Dermis microvascular lymphatic vessel endothelial cell (primary cell): Measurements from ENCODE around the gene ERN2. TPM values are rescaled to one million over a fixed set of nuclear protein-coding genes. Genes with fewer than 3 reads are reported as not detected.
"Not testable (repeated sequence)": the region's sequence is repeated elsewhere in the genome, so short reads cannot be mapped to it uniquely, and the experiment has no call there.

ENCODE experiments used
- DNase-seq, 2 donors: peaks; one replicate each; pipeline versions ENCODE4 v3.0.0 to v3.0.0-alpha.2; 2010; ENCODE audit warnings: low read depth in 2 of 2
- total RNA-seq: library from RNA; depleted of rRNA; stranded (reverse); fragments of >200 nt; gene quantifications from 2 replicates; pipeline ENCODE4 v1.2.1, GENCODE V29; 2014

ERN2 gene
- total RNA-seq, result not detected in 2 replicates

DNA sequence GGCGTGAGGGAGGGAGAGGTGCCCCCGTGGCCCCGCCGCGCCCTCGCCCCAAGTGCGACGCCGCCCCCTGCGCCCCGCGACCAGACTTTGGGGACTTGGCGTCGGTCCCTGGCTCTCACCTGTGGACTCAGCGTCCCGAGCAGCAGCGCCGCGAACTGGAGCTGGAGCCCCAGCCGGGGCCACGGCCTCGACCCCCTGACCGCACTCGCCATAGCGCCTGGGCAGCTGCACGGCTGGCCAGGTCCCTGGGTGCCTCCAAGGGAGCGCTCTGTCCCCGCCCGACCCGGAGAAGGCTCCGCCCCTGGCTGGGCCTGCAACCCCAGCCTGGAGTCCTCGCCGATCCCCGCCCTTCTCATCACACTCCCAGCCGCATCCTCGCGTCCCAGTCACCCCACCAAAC lies at the start of gene ERN2:
ERN2 (minus strand) TSS at position 247 of the 400 bp plus-strand sequence; CDS start at position 212, 35 bp downstream.
- no peak for DNase-seq

DNA sequence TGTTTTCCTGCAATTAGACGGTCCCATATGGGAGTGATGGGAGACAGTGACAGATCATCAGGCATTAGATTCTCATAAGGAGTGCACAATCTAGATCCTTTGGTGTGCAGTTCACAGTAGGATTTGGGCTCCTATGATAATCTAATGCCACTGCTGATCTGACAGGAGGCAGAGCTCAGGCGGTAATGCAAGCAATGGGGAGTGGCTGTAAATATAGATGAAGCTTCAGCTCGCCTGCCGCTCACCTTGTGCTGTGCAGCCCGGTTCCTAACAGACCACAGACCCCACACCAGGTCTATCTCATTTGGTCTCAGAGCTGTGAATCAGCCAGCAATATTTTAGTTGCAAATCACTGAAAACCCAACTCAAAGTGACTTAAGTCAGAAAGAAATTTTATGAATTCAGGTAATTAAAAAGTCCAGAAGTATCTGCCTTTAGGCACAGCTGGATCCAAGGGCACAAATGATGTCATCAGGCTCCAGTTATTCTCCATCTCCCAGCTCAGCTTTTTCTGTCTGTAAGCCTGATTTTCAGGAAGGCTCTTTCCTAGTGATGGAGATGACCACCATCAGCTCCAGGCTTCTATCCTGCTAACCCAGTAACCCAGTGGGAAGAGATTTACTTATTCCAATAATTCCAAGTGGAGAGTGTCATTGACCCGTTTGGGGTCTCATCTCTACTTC lies 45.1 kb upstream of the ERN2 start:
- DNase-seq, result no peak

DNA sequence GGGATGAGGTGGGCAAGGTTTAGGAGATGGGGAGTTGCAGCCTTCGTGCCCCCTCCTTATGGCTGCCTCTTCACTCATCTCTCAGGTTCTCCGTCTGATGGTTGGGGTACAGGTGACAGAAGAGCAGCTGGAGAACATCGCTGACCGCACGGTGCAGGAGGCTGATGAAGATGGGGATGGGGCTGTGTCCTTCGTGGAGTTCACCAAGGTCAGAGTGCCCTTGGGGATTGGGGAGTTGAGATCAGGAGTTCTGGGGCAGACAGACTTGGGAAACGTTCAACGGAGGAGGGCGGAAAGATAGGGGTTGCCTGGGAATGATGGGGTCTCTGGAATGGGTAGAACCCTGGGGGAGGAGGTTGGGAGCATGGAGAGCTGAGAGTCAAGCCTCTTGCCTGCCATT lies 44.1 kb upstream of the ERN2 start:
- DNase-seq, result no peak

DNA sequence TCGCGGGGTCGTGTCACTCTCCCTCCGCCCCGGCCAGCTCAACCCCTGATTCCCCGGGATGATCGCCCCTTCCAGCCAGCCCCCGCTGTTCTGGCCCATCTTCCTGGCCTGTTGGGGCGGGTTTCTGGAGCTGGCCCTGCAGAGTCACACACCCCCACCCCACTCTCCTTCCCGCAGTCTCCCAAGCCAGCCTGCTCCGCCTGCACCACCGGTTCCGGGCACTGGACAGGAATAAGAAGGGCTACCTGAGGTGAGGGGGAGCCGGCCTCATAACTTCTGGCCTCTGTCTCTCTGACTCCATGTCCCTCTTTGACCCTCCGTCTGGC lies 42.4 kb upstream of the ERN2 start:
- no peak for DNase-seq

DNA sequence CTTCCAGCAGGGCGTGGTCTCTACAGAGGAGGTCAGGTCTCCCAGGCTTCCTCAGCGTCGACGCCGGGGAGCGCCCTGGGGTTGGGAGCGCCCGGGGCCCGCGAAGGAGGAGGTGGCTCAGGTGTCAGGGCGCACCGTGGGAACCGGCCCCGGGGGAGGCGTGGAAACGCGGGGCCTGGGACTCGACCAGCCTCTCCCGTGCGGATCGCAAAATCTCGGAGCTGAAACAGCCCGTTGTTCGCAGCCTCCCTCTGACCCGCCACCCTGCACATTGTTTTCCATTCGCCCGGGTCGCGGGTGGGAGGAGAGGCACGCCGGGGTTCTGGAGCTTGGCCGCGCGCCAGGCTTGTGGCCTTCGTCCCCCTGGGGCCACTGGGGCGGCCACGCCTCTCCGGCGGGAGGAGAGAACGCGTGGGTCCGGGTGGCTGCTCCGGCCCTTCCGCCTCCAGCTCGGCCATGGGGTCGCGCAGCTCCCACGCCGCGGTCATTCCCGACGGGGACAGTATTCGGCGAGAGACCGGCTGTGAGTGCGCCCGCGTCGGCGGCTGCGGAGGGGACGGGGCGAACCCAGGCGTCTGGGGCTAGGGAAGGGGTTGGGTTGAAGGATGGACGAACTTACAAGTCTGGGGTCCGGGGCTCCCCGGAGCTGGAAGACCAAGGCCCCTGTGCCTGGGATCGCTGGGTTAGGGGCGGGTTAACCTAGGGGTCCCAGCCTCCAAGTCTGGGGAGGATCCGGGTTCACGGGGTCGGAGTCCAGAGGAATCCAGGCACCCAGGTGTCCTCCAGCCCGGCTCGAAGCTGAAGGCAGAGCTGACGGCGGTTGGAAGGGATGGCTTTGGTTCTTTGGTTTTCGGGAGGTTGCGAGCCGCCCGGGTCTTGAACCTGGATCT lies 41.8 kb upstream of the ERN2 start, which contains the start of gene CHP2:
CHP2 (plus strand) TSS at position 433 of the 890 bp plus-strand sequence; CDS start at position 457, 24 bp downstream.
- DNase-seq, result no peak

DNA sequence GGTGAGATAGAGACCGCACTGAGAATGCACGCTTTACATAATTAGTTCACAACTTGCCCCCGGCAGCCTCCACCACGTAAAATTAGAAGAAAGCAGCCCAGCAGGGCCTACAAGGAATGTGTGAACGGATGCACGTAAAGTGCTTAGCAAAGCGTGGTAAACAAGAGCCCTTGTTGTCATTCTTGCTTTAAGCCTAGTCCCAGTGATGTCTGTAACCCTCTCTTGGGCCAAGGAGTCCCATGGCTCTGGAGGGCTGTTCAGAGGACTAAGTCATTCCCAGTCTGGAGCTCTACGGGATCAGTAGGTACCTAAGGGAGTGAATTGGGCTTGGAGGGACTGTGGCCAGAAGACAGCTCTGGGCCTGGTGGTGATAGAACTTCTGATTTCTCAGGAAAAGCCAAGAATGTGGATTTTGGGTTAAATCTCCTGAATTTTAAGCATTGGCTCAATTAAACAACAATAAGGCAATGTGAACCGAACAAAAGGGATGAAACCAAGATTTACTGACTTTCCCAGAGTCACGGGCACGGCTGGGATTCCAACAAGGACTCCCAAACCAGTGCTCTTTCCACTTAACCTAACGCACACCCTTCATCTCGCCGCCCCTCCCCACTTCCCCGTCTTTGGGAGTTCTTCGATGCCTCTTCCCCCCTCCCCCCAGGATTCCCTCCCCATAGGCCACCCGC lies 41.0 kb upstream of the ERN2 start:
- DNase-seq, result no peak

DNA sequence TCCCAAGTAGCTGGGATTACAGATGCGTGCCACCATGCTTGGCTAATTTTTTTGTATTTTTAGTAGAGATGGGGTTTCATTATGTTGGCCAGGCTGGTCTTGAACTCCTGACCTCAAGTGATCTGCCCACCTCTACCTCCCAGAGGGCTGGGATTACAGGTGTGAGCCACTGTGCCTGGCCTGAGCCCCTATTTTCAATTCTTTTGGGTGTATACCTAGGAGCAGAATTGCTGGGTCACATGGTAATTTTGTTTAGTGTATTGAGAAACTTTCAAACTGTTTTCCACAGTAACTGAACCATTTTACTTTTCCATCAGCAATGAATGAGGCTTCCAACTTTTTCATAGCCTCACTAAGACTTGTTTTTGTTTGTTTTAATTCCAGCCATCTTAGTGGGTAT lies 38.0 kb upstream of the ERN2 start:
- DNase-seq, result not testable (repeated sequence)

DNA sequence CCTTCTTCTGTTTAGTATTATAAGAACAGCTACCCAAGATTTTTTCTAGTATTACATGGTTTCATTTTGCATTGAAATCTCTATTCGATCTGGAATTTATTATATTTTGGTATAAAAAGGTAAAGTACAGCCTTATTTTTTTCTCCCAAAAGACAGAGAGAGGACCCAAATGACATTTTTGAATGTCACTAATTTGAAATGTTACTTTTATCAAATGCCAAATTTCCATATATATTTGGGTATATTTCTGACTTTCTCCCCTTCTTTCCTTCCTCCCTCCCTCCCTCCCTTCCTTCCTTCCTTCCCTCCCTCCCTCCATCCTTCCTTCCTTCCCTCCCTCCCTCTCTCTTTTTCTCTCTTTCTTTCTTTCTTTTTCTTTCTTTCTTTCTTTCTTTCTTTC lies 35.6 kb upstream of the ERN2 start:
- no peak for DNase-seq

DNA sequence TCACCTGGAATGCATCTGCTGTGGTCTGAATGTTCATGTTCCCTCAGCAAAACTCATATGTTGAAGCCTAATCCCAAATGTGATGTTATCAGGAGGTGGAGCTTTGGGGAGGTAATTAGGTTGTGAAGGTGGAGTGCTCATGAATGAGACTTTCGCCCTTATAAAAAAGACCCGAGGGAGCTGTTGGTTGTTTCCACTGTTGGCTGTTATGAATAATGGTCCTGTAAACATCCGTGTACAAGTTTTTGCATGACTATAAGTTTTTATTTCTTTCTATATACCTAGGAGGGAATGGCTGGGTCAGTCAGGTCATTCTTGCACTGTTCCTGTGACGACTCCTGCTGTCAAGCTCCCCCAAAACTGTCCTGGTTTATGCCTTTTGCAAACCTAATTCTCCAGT lies 32.2 kb upstream of the ERN2 start:
- no peak for DNase-seq

DNA sequence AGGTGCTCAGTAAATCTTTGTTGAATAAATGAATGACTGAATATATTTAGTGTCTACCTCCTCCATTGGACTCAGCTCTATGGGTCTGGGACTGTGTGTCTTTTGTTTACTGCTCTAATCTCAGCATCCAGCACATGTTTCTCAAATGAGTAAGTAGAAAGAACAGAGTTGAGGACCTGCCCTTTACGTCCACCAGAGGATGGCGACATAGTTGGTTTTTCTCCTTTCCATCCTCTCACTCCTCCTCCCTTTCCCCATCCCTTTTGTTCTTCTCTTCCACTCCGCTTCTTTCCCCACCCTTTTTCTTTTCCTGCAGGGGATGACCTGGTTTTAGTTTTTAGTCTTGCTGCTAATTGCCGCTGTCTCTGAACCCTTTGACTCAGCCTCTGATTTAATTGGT lies 29.7 kb upstream of the ERN2 start:
- no peak for DNase-seq

DNA sequence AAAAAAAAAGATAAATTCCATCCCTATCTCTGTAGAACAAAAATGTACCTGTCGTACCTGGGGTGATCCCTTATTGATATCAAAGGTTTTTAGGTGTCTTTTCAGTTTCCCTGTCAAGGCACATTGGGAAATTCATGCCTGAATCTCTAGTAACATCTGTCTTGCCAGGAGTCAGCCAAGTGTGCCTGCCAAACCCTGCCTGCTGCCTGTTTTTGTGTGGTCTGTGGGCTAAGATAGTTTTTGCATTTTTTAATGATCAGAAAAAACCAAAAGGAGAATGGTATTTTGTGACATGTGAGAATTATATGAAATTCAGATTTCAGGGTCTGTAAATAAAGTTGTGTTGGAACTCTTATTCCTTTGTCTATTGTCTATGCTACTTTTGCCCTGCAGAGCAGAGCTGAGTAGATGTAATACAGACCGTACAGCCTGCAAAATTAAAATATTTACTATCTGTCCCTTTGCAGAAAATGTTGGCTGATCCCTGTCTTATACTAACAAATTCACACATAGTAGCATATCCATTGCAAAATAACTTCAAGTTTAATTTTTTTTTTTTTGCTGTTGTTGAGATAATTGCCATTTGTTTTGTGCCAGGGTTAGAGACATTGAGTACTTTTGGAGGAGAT lies 28.8 kb upstream of the ERN2 start:
- DNase-seq, result no peak

DNA sequence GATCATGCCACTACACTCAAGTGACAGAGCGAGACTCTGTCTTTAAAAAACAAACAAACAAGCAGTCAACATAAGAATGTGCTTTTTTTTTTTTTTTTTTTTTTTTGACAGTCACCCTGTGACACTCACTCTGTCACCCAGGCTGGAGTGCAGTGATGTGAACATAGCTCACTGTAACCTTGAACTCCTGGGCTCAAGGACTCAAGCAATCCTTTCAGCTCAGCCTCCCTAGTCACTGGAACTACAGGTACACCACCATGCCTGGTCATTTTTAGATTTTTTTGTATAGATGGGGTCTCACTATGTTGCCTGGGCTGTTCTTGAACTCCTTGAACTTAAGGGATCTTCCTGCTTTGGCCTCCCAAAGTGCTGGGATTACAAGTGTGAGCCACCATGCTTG lies 26.5 kb upstream of the ERN2 start:
- DNase-seq, result no peak

DNA sequence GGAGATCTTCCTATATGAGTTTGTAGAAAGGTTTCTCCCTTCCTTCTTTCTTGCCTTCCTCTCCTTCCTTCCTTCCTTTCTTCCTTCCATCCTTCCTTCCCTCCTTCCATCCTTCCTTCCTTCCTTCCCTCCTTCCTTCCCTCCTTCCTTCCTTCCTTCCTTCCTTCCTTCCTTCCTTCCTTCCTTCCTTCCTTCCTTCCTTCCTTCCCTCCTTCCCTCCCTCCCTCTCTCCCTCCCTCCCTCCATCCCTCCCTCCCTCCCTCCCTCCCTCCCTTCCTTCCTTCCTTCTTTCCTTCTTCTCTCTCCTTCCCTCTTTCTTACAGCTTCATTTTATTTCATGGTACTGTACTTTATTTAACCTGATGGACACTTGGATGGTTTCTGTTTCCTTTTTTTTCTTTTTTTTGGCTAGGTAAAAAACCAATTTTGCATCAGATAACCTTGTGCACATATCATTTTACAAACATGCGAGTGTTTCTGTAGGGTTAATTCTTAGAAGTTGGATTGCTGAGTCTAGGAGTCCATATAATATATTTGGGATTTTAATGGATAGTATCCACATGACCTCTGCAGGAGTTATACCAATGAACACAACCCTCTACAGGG lies 24.5 kb upstream of the ERN2 start:
- DNase-seq, result not testable (repeated sequence)

DNA sequence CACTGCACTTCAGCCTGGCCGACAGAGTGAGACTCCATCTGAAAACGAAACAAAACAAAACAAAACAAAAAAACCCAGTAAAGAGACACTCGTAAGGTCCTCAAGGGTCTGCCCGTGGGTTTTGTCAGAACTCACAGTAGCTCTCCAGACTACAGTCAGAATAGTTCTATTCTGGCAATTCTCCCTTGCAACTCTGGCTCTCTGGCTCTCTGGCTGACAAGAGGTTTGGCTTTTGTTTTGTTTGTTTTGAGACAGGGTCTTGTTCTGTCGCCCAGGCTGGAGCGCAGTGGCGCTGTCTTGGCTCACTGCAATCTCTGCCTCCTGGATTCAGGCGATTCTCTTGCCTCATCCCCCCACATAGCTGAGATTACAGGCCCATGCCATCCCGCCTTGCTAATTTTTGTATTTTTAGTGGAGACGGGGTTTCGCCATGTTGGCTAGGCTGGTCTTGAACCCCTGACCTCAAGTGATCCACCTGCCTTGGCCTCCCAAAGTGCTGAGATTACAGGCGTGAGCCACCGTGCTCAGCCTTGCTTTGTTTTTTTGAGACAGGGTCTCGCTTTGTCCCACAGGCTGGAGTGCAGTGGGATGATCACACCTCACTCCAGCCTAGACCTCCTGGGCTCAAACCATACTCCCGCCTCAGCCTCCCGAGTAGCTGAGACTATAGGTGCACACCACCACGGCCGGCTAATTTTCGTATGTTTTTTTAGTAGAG lies 21.3 kb upstream of the ERN2 start:
- DNase-seq, result no peak

DNA sequence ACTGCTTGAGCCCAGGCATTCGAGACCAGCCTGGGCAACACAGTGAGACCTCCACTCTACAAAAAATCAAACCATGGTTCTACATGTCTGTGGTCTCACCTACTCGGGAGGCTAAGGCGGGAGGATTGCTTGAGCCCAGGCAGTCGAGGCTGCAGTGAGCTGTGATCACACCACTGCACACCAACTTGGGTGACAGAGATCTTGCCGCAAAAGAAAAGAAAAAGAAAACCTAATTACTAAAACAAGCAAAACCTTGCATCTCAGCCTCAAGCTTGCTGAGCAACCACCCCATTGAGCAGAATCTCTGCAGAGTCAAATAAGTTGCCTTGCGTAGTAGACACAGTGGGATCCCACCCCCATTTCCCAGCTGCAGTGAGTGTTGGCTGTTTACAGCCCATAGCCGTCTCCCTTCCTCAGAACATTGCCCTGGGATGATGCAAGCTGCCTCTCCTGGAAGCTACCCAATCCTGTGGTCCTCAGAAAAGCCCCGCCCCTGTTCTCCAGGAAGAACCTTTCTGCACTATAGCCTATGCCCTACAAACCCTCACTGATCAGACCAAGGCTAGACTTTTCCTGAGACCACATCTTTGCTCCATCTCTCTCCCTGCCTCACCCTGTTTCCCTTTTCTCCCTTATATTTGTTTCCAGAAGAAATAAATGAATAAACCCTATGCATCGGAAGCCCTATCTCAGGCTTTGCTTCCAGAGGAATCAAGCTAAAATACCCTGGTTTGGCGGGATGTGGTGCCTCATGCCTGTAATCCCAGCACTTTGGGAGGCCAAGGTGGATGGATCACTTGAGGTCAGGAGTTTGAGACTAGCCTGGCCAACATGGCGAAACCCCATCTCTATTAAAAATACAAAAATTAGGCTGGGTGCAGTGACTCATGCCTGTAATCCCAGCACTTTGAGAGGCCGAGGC lies 16.7 kb upstream of the ERN2 start:
- no peak for DNase-seq

DNA sequence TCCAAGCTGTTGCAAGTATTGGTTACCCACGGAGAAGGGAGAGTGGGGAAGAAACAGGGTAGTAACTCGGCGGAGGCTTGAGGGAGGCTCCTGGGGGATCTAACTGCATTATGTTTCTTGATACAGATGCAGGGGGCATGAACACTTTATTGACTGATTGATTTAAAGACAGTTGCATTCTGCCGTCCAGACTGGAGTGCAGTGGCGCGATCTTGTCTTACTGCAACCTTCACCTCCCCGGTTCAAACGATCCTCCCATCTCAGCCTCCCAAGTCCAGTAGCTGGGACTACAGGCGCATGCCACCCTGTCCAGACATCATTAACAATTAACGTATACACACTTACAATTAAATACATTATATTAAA lies 15.1 kb upstream of the ERN2 start:
- no peak for DNase-seq

DNA sequence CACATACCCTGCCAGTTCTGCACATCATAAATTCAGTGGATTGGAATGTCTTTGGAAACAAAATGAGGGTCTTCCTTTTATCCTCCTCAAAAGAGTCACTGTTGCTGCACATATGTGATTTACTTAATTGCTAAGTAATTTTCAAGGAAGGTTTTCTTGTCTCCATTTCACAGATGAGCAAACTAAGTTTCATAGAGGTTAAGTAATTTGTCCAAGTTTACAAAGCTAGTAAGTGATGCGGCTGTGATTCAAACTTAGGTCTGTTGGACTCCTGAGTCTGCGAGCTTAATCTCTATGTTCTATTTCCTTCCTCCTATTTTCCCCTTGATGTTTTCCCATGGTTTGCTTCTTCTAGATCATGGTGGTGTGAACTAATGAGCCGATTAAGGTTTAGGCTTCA lies 13.7 kb upstream of the ERN2 start:
- DNase-seq, result no peak

DNA sequence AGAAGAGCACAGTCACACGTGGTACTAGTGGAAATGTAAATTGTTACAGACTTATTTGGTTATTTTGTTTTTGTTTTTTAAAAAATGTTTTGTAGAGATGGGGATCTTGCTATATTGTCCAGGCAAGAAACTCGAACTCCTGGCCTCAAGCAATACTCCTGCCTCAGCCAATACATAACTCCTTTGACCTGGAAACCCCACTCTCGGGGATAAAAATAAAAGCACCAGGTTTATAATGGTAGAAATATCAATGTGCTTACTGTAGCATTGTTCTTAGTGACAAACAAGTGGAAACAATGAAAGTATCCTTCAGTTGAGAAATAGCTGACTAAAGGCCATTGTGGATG lies 11.7 kb upstream of the ERN2 start:
- DNase-seq, result no peak

DNA sequence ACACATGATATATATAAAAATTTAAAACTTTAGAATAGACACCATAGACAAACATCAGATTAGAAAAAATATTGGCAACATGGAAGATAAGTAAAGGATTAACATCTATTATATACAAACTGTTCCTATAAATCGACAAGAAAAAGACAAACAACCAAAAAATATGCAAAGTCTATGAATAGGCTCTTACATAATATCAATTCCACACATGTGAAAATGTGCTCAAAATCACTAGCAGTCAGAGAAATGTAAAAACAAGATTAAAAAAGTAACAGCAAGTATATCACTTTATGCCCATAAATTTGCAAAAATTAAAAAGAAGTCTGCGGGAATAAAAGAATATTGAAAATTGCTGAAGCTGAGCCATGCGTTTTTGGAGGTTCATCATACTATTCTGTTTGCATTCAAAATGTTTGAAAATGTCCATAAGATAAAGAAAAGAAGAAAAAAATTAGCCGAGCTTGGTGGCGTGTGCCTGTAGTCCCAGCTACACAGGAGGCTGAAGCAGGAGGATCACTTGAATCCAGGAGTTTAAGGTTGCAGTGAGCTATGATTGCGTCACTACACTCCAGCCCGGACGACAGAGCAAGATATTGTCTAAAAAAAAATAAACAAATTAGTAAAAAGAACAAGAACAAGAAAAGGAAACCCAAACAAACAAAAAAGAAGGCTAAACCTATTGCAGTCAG lies 11.2 kb upstream of the ERN2 start:
- no peak for DNase-seq
